Activated CD8-positive, alpha-beta T cell treated with anti-CD3 and anti-CD28 coated beads for 36 hours (primary cell): ENCODE data around the gene STING1. TPM values are rescaled to one million over a fixed set of nuclear protein-coding genes. Genes with fewer than 3 reads are reported as not detected.
A peak's percentile ranks its signal among the peaks of the same experiment; 100 is the strongest.

ENCODE experiments used
- ATAC-seq: fragments of 200-7000 bp; cut with Tn5 transposase; one replicate; pipeline ENCODE4 v1.10.0; 2021; ENCODE audit warnings: mild to moderate bottlenecking, moderate library complexity
- CTCF ChIA-PET: fragments of 350-600 bp; sonication (Branson Sonifier 250); formaldehyde crosslinking; loops from one replicate; lab custom pipeline; 2021; ENCODE audit warnings: antibody characterized with exemption; lab: Charles Lee
- POLR2A ChIA-PET: fragments of 350-600 bp; sonication (Branson Sonifier 250); formaldehyde crosslinking; loops from one replicate; lab custom pipeline; 2021; ENCODE audit warnings: antibody characterized with exemption; lab: Charles Lee
- DNase-seq: peaks from one replicate; pipeline ENCODE4 v3.0.0-alpha.2; 2020
- H3K27ac Mint-ChIP-seq: one replicate; pipeline ENCODE4 v1.8.0; 2021; ENCODE audit warnings: mild to moderate bottlenecking, mixed read lengths
- H3K27me3 Mint-ChIP-seq: one replicate; pipeline ENCODE4 v1.8.0; 2021; ENCODE audit warnings: mixed read lengths
- H3K36me3 Mint-ChIP-seq: one replicate; pipeline ENCODE4 v1.8.0; 2021; ENCODE audit warnings: low read depth, mixed read lengths
- H3K4me1 Mint-ChIP-seq: one replicate; pipeline ENCODE4 v1.8.0; 2021; ENCODE audit warnings: low read depth, mixed read lengths
- H3K4me3 Mint-ChIP-seq: one replicate; pipeline ENCODE4 v1.8.0; 2021; ENCODE audit warnings: mild to moderate bottlenecking, moderate library complexity, mixed read lengths
- H3K9me3 Mint-ChIP-seq: one replicate; pipeline ENCODE4 v1.8.0; 2021; ENCODE audit warnings: mixed read lengths
- intact Hi-C: fragments of 100-400 bp; cut with micrococcal nuclease; formaldehyde crosslinking; loops from one replicate; pipeline ENCODE4 v1.10.0; 2022
- total RNA-seq, 2 experiments: library from RNA; stranded (reverse); gene quantifications; one replicate each; pipeline ENCODE4 v1.2.3, GENCODE V29; 2021
- TF ChIP-seq, protein P1 (sequence below): fragments of 200-600 bp; IDR thresholded peaks from one replicate; pipeline ENCODE4 v1.8.0; 2022; ENCODE audit warnings: antibody characterized with exemption, mild to moderate bottlenecking

STING1 gene
- total RNA-seq, 2 experiments from 2014 or later, result 43.7 to 46.3 TPM

DNA sequence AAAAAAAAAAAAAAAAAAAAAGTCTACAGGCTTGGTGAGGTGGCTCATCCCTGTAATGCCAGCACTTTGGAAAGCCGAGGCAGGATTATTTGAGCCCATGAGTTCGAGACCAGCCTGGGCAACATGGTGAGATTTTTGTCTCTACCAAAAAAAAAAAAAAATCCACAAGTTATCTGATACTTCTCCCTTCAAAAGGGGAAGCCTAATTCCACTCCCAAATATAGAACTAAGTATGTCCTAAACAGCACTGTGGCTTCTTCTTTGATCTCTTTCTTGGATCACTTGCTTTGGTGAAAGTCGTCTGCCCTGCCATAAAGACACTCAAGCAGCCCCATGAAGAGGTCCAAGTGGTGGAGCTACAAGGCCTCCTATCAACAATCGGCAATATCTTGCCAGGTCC, 18.8 kb upstream of the STING1 start:
- no peaks in the 10 kb centered on the region for H3K4me1 Mint-ChIP-seq
- no peak for DNase-seq
- no peak overlapping the region for H3K4me3 Mint-ChIP-seq
- no peak for ATAC-seq
- no peak overlapping the region for H3K27ac Mint-ChIP-seq
- TF ChIP-seq, protein P1, sequence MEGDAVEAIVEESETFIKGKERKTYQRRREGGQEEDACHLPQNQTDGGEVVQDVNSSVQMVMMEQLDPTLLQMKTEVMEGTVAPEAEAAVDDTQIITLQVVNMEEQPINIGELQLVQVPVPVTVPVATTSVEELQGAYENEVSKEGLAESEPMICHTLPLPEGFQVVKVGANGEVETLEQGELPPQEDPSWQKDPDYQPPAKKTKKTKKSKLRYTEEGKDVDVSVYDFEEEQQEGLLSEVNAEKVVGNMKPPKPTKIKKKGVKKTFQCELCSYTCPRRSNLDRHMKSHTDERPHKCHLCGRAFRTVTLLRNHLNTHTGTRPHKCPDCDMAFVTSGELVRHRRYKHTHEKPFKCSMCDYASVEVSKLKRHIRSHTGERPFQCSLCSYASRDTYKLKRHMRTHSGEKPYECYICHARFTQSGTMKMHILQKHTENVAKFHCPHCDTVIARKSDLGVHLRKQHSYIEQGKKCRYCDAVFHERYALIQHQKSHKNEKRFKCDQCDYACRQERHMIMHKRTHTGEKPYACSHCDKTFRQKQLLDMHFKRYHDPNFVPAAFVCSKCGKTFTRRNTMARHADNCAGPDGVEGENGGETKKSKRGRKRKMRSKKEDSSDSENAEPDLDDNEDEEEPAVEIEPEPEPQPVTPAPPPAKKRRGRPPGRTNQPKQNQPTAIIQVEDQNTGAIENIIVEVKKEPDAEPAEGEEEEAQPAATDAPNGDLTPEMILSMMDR, result no peak
- intact Hi-C loops, result no loop called here
- no peaks in the 10 kb centered on the region for H3K36me3 Mint-ChIP-seq
- ChIA-PET POLR2A (interaction anchor here (1.0 kb wide), 1 partner anchor 19 kb away, joined by 3 read pairs; the partner anchor contains the start of gene STING1), CTCF (interaction anchor here (4.3 kb wide), 1 partner anchor 12 kb away, joined by 18 read pairs; no protein-coding TSS in a partner anchor)
- H3K9me3 Mint-ChIP-seq, result no peaks in the 10 kb centered on the region
- H3K27me3 Mint-ChIP-seq, result no peaks in the 10 kb centered on the region

DNA sequence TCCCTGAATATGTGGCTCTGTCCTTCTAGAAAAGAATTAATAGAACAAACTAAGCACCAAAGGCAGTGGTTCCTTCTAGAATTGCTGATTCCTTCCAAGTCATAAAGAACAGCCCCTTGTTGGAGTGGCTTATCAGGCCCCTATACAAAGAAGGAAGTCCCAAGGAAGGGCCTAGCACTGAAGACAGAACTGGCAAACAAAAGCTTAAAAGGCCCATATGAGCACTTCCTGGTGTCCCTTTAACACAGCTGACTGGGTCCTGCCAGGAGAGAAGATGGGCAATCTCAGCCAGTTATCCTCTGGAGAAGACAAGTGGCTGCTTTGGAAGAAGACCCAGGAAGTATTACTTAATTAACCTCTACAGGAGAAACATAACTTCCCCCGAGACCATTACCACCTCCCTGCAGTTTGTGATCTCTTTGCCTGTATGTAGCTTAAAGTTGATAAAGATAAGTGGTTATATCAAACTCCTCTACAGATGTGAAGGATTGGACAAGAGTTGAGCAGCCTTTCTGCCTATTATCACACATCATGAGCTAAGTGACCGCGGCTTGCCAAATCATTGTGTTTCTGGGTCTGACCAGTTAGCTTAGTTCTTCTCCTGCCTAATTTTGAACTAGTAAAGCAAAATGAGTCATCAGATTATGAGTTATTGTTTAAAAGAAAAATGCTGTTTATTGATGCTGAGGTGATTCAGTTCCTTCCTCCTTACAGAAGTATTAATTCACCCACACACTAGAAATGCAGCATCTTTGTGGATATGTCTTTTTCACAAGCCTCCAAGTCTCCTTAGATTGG, 13.3 kb upstream of the STING1 start:
- POLR2A ChIA-PET, result interaction anchor here (3.4 kb wide), 1 partner anchor 14 kb away, joined by 14 read pairs; the partner anchor contains the start of gene STING1
- CTCF ChIA-PET, result interaction anchor here (1.0 to 2.4 kb wide), 6 partner anchors 14 to 93 kb away, joined by 3 to 17 read pairs (median 4); no protein-coding TSS in a partner anchor
- Mint-ChIP-seq H3K36me3 (no peaks in the 10 kb centered on the region), H3K4me3 (no peak overlapping the region), H3K9me3 (no peaks in the 10 kb centered on the region), H3K27ac (peak overlapping the region; percentile 12), H3K27me3 (no peaks in the 10 kb centered on the region), H3K4me1 (peaks cover 17% of the 10 kb centered on the region)
- DNase-seq (no peak), ATAC-seq (peak; percentile 64)
- TF ChIP-seq, protein P1, result no peak
- intact Hi-C loops, result no loop called here

DNA sequence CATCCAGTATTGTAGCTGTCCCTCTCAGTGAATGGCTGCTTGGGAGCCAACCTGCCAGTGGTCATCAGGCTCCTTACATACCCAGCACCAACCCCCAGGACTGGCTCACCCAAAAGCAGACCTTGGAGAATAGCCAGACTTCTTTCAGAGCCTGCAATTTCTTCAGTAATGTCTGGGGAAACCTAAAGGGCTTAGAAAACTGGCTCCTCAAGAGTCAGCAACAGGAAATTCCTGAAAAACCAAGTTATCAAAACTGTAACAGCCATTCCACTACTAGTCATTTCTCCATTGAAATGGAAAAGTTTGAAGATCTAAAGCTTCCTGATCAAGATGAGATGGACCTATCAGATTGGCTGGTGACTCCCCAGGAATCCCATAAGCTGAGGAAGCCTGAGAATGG, 12.3 kb upstream of the STING1 start:
- TF ChIP-seq, protein P1, result no peak
- H3K27me3 Mint-ChIP-seq, result no peaks in the 10 kb centered on the region
- ChIA-PET POLR2A (interaction anchor here (0.7 to 3.4 kb wide), 5 partner anchors 13 to 209 kb away, joined by 3 to 14 read pairs (median 3); partner anchors contain the start of gene STING1), CTCF (interaction anchor here (1.3 to 1.9 kb wide), 4 partner anchors 18 to 72 kb away, joined by 3 to 7 read pairs (median 4); no protein-coding TSS in a partner anchor)
- no peaks in the 10 kb centered on the region for H3K9me3 Mint-ChIP-seq
- no peak for ATAC-seq
- no peak for DNase-seq
- H3K36me3 Mint-ChIP-seq, result no peaks in the 10 kb centered on the region
- intact Hi-C loops, result no loop called here
- no peak overlapping the region for H3K4me3 Mint-ChIP-seq
- peaks cover 17% of the 10 kb centered on the region for H3K4me1 Mint-ChIP-seq
- H3K27ac Mint-ChIP-seq, result no peak overlapping the region

DNA sequence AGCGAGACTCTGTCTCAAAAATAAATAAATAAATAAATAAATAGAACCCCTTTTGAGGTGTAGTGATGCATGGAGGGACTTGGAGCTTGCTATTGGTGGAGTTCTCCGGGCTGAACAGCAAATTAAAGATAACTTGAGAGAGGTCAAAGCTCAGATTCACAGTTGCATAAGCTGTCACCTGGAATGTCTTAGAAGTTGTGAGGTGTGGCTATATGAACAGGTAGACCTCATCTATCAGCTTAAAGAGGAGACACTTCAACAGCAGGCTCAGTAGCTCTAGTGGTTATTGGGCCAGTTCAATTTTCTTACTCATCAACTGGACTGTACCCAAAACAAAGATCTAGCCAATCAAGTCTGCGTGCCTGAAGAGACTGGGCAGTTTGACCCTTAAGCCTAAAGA, 11.7 kb upstream of the STING1 start:
- TF ChIP-seq, protein P1, result no peak
- Mint-ChIP-seq H3K4me3 (no peak overlapping the region), H3K9me3 (no peaks in the 10 kb centered on the region), H3K4me1 (peaks cover 17% of the 10 kb centered on the region), H3K27me3 (no peaks in the 10 kb centered on the region), H3K36me3 (no peaks in the 10 kb centered on the region), H3K27ac (no peak overlapping the region)
- intact Hi-C loops, result no loop called here
- no peak for ATAC-seq
- CTCF ChIA-PET, result interaction anchor here (1.2 to 1.9 kb wide), 5 partner anchors 18 to 72 kb away, joined by 3 to 7 read pairs (median 3); no protein-coding TSS in a partner anchor
- DNase-seq, result no peak
- POLR2A ChIA-PET, result interaction anchor here (0.7 to 3.4 kb wide), 5 partner anchors 12 to 208 kb away, joined by 3 to 14 read pairs (median 3); partner anchors contain the start of gene STING1
